Mesothelial cell of epicardium (in vitro differentiated cells): ENCODE results near the gene CD47. TPM values are rescaled to one million over a fixed set of nuclear protein-coding genes. Genes with fewer than 3 reads are reported as not detected.

Experiments
- DNase-seq, 2 experiments: peaks; one replicate each; pipeline ENCODE4 v3.0.0; 2021; ENCODE audit warnings: low spot score in 2 of 2; ENCODE audit not compliant: unreplicated experiment in 2 of 2
- H3K27ac Mint-ChIP-seq: 2 replicates; pipeline ENCODE4 v1.8.0; 2021; ENCODE audit warnings: mixed read lengths
- H3K27me3 Mint-ChIP-seq: 2 replicates; pipeline ENCODE4 v1.8.0; 2021; ENCODE audit warnings: low read depth, mixed read lengths
- H3K36me3 Mint-ChIP-seq: 2 replicates; pipeline ENCODE4 v1.8.0; 2021; ENCODE audit warnings: mixed read lengths
- H3K4me1 Mint-ChIP-seq: 2 replicates; pipeline ENCODE4 v1.8.0; 2021; ENCODE audit warnings: mixed read lengths
- H3K4me3 Mint-ChIP-seq: 2 replicates; pipeline ENCODE4 v1.8.0; 2021; ENCODE audit warnings: mild to moderate bottlenecking, moderate library complexity, mixed read lengths
- H3K9me3 Mint-ChIP-seq: 2 replicates; pipeline ENCODE4 v1.8.0; 2021; ENCODE audit warnings: mixed read lengths
- CTCF ChIP-seq: fragments of 200-600 bp; sonication (generic); IDR thresholded peaks from one replicate; pipeline ENCODE4 v1.5.0; 2021; ENCODE audit warnings: antibody characterized with exemption; ENCODE audit not compliant: unreplicated experiment
- total RNA-seq: library from RNA; stranded (reverse); gene quantifications from 3 replicates; pipeline ENCODE4 v1.2.1, GENCODE V29; 2021

The CD47 gene
- total RNA-seq, 1 donor from 2014 or later, result 174 TPM

GRCh38 chr3:107997671-107998070 is 93.2 kb downstream of the CD47 start:
- peaks cover 16% of the 10 kb centered on the region for H3K9me3 Mint-ChIP-seq
- H3K4me1 Mint-ChIP-seq, result peaks cover 55% of the 10 kb centered on the region
- no peak for TF ChIP-seq CTCF
- no peak for DNase-seq
- no peaks in the 10 kb centered on the region for H3K27me3 Mint-ChIP-seq
- peaks cover 1% of the 10 kb centered on the region for H3K36me3 Mint-ChIP-seq
- H3K27ac Mint-ChIP-seq, result peak overlapping the region; percentile 8
- no peak overlapping the region for H3K4me3 Mint-ChIP-seq

- Mint-ChIP-seq H3K4me3 (no peak overlapping the region), H3K36me3 (peaks cover 1% of the 10 kb centered on the region), H3K27ac (no peak overlapping the region), H3K9me3 (peaks cover 7% of the 10 kb centered on the region), H3K4me1 (peaks cover 57% of the 10 kb centered on the region), H3K27me3 (no peaks in the 10 kb centered on the region)
- no peak for TF ChIP-seq CTCF
- no peak for DNase-seq
Observed at GRCh38 chr3:107995823-107996222, 95.0 kb downstream of the CD47 start.

GRCh38 chr3:107994956-107995715 is 95.7 kb downstream of the CD47 start:
- Mint-ChIP-seq H3K36me3 (no peaks in the 10 kb centered on the region), H3K4me1 (peaks cover 64% of the 10 kb centered on the region), H3K4me3 (no peak overlapping the region), H3K9me3 (peaks cover 1% of the 10 kb centered on the region), H3K27ac (peak overlapping the region; percentile 64), H3K27me3 (no peaks in the 10 kb centered on the region)
- no peak for TF ChIP-seq CTCF
- DNase-seq, result no peak

GRCh38 chr3:107994181-107994580 is 96.7 kb downstream of the CD47 start:
- no peak overlapping the region for H3K4me3 Mint-ChIP-seq
- H3K4me1 Mint-ChIP-seq, result peaks cover 70% of the 10 kb centered on the region
- H3K27me3 Mint-ChIP-seq, result no peaks in the 10 kb centered on the region
- no peaks in the 10 kb centered on the region for H3K9me3 Mint-ChIP-seq
- no peak for TF ChIP-seq CTCF
- no peak for DNase-seq
- H3K27ac Mint-ChIP-seq, result peak overlapping the region; percentile 64
- no peaks in the 10 kb centered on the region for H3K36me3 Mint-ChIP-seq

- H3K36me3 Mint-ChIP-seq, result no peaks in the 10 kb centered on the region
- TF ChIP-seq CTCF, result no peak
- H3K27ac Mint-ChIP-seq, result peak overlapping the region; percentile 64
- DNase-seq, result no peak
- H3K9me3 Mint-ChIP-seq, result no peaks in the 10 kb centered on the region
- H3K4me3 Mint-ChIP-seq, result no peak overlapping the region
- H3K27me3 Mint-ChIP-seq, result no peaks in the 10 kb centered on the region
- peaks cover 70% of the 10 kb centered on the region for H3K4me1 Mint-ChIP-seq
Observed at GRCh38 chr3:107993771-107994170, 97.1 kb downstream of the CD47 start.

Other genes starting within 250 kb of the CD47 start
- gene IFT57, start 131.4 kb upstream of the CD47 start, total RNA-seq, result 43.1 to 52.5 TPM (median 44.3 TPM) in 3 replicates
- not detected in 3 replicates for gene HHLA2, start 205.5 kb upstream of the CD47 start, total RNA-seq